Measurements from ENCODE around the gene SH2D3C.

SH2D3C gene

DNA sequence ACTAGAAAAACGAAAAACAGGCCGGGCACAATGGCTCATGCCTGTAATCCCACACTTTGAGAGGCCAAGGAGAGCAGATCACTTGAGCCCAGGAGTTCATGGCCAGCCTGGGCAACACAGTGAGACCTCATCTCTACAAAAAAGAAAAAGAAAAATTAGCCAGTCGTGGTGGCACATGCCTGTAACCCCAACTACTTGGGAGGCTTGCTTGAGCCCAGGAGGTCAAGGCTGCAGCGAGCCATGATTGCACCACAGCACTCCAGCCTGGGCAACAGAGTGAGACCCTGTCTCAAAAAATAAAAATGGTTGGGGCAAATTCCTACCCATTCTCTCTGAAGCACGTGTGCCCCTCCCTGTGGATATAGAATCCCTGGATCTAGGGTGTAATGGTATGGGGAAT, 80.1 kb downstream of the SH2D3C start:
- DNase-seq (ENCODE audit: low spot score) = no peak
- no peak for TF ChIP-seq CTCF (IDR thresholded peaks at IDR 0.05; ENCODE audit: extremely low read depth, missing control alignments)

DNA sequence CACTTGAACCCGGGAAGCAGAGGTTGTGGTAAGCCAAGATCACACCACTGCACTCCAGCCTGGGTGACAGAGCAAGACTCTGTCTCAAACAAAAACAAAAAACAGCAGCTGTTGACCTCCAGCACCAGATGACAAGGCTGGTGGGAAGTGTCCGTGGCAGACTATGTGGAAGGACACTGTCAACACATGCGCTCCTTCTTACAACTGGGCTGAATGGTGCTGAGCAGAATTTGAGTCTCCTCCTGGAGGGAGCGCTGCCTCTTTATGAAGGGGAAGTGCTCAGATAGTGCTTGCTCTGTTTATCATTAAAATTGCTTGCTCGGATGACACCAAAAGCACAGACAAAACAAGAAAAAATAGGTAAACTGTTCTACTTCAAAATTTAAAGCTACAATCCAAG, 80.9 kb downstream of the SH2D3C start:
- no peak for DNase-seq (ENCODE audit: low spot score)
- TF ChIP-seq CTCF (IDR thresholded peaks at IDR 0.05; ENCODE audit: extremely low read depth, missing control alignments) = no peak

DNA sequence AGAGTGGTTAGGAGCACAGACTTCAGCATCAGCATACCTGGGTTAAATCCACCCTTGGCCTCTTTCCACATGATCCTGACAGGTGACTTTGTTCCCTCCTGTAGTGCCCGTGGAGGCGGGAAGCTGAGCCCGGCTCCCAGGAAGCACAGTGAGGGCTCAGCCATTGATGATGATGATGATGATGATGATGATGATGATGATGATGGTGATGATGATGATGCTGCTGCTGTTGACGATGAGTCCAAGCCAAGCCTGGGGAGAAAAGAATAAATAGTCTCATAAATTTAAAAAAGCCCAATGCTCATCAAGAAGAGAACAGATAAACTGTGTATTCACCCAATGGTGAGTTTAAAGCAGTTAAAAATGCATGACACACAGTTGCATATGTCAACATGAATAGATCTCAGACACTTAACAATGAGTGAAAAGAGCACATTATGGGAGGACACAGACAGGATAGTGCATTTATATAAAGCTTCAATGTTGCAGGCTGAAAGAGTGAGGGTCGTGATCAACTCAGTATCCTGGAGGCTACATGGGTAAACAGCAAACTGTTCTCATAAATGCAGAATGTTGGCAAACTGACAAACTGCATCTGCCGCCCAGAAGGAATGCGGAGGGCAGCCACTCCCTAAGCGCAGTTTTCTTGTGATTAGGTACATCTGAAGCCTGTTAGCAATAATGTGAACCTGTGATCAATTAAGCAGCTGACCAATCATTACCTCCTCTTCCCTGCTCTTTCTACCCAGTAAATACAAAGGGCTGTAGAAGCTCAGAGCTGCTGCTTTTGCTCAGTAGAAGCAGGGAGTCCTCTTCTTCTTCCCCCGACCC, 83.4 kb downstream of the SH2D3C start:
- no peak for TF ChIP-seq CTCF (IDR thresholded peaks at IDR 0.05; ENCODE audit: extremely low read depth, missing control alignments)
- DNase-seq (ENCODE audit: low spot score) = no peak

DNA sequence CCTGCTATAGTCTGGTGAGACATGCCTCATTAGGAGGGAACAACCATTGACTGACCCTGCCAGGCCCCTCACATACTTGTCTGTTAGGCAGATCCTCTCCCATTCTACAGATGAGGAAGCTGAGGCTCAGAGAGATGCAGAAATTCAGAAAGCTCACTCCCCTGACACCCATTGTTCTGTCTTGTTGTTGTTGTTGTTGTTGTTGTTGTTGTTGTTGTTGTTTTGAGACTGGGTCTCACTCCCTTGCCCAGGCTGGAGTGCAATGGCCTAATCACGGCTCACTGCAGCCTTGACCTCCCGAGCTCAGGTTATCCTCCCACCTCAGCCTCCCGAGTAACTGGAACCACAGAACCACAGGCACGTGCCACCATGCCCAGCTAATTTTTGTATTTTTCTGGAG, 84.8 kb downstream of the SH2D3C start:
- DNase-seq (ENCODE audit: low spot score) = no peak
- no peak for TF ChIP-seq CTCF (IDR thresholded peaks at IDR 0.05; ENCODE audit: extremely low read depth, missing control alignments)

- TF ChIP-seq CTCF (IDR thresholded peaks at IDR 0.05; ENCODE audit: extremely low read depth, missing control alignments) = no peak
- DNase-seq (ENCODE audit: low spot score) = no peak
These were observed 85.3 kb downstream of the SH2D3C start for GRCh38 chr9:127693143-127693542.

DNA sequence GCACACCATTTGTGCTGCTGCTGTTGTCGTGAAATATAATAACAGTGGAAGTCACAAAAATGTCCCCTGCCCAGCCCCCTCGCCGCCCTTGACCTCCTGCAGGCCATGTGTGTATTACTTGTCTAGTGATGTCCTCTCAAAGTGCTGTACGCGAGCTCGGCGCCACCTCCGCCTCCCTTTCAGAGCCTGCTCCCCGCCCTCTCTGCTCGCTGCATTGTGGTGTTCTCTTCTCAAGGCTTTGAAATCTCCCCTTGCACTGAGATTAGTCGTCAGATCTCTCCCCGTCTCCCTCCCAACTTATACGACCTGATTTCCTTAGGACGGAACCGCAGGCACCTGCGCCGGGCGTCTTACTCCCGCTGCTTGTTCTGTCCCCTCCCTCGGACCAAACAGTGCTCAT, 86.4 kb downstream of the SH2D3C start:
- no peak for DNase-seq (ENCODE audit: low spot score)

More for the DNA sequence above, 86.4 kb downstream of the SH2D3C start:
- TF ChIP-seq CTCF (IDR thresholded peaks at IDR 0.05; ENCODE audit: extremely low read depth, missing control alignments) = no peak

Data from GM20000 (cell line).